GM12872 (cell line): ENCODE measurements around the gene TRIM56.

Experiments
- CTCF ChIP-seq: IDR thresholded peaks from 3 replicates; pipeline ENCODE4 v1.5.1; 2011; ENCODE audit warnings: low read depth, mild to moderate bottlenecking, low read length, moderate library complexity; ENCODE audit not compliant: insufficient read depth

The TRIM56 gene

GRCh38 chr7:101123703-101124068, 38.4 kb downstream of the TRIM56 start:
- TF ChIP-seq CTCF, result no peak

GRCh38 chr7:101124376-101125056, 39.2 kb downstream of the TRIM56 start:
- no peak for TF ChIP-seq CTCF

GRCh38 chr7:101125989-101126650, 40.8 kb downstream of the TRIM56 start:
- no peak for TF ChIP-seq CTCF

- TF ChIP-seq CTCF, result peak; percentile 56
Observed at GRCh38 chr7:101126651-101127459, 41.6 kb downstream of the TRIM56 start, which contains the start of gene SERPINE1. Gene SERPINE1, plus strand, starts transcription at chr7:101127104. Its CDS starts 1,290 bp downstream, at chr7:101128394.

- TF ChIP-seq CTCF, result no peak
Observed at GRCh38 chr7:101127460-101128039, 42.3 kb downstream of the TRIM56 start.

GRCh38 chr7:101128040-101128834, 43.0 kb downstream of the TRIM56 start:
- no peak for TF ChIP-seq CTCF
